GM12878 (cell line): Measurements from ENCODE around the gene NOP14. TPM values are rescaled to one million over a fixed set of nuclear protein-coding genes. Genes with fewer than 3 reads are reported as not detected.
"Not testable (repeated sequence)": the region's sequence is repeated elsewhere in the genome, so short reads cannot be mapped to it uniquely, and the experiment has no call there.

Experiments used
- ATAC-seq: fragments of 200-7000 bp; cut with Tn5 transposase; 3 replicates; pipeline ENCODE4 v1.9.1; 2020; ENCODE audit warnings: mild to moderate bottlenecking, moderate library complexity
- BruUV-seq: library from RNA; stranded (reverse); fragments of 400-500 nt; replicated peaks from 2 replicates; lab custom pipeline; 2021; lab: Mats Ljungman, UMichigan
- CTCF ChIA-PET: fragments of 300-600 bp; sonication (Branson Sonifier 250); formaldehyde crosslinking; extraction: SDS; loops from one replicate; lab custom pipeline; 2021; ENCODE audit warnings: inconsistent platforms; lab: Yijun Ruan, JAX
- POLR2A ChIA-PET: fragments of 350-600 bp; formaldehyde crosslinking; extraction: SDS; loops from one replicate; lab custom pipeline; 2021; ENCODE audit warnings: inconsistent platforms; lab: Charles Lee
- RAD21 ChIA-PET: fragments of 300-600 bp; sonication (Branson Sonifier 250); formaldehyde crosslinking; loops from one replicate; lab custom pipeline; 2023; ENCODE audit warnings: antibody characterized with exemption; ENCODE audit not compliant: unreplicated experiment; lab: Charles Lee
- SMC1A ChIA-PET: fragments of 300-600 bp; sonication (Branson Sonifier 250); formaldehyde crosslinking; loops from one replicate; lab custom pipeline; 2023; ENCODE audit not compliant: unreplicated experiment, uncharacterized antibody; lab: Charles Lee
- DNase-seq: peaks from one replicate; pipeline ENCODE4 v3.0.0-alpha.2; 2011; ENCODE audit warnings: low read depth, low spot score
- FAIRE-seq: peaks from 3 replicates; lab custom pipeline; 2011; peaks lifted over from hg19 to GRCh38; lab: Jason Lieb, UNC
- H2AFZ ChIP-seq: 2 replicates; pipeline ENCODE4 v1.6.0; 2011; ENCODE audit warnings: low read depth, low read length, control low read depth; ENCODE audit not compliant: control insufficient read depth
- H3K27ac ChIP-seq: 2 replicates; pipeline ENCODE4 v1.5.1; 2011; ENCODE audit warnings: control low read depth; ENCODE audit not compliant: control insufficient read depth, insufficient read depth
- H3K27me3 ChIP-seq, 2 experiments: replicated peaks in 1 of 2; 2 replicates each; pipeline versions ENCODE4 v1.6.0 to v1.6.1; 2011; ENCODE audit warnings: low read length in 1 of 2; ENCODE audit not compliant: control insufficient read depth in 2 of 2, insufficient read depth in 2 of 2
- H3K36me3 ChIP-seq, 2 experiments: 2 replicates each; pipeline ENCODE4 v1.5.1; 2011; ENCODE audit warnings: low read length in 1 of 2; ENCODE audit not compliant: control insufficient read depth in 2 of 2, insufficient read depth in 2 of 2
- H3K4me1 ChIP-seq: 2 replicates; pipeline ENCODE4 v1.6.1; 2011; ENCODE audit warnings: mild to moderate bottlenecking, low read length, moderate library complexity, mixed read lengths; ENCODE audit not compliant: control insufficient read depth, insufficient read depth
- H3K4me2 ChIP-seq: 2 replicates; pipeline ENCODE4 v1.6.0; 2011; ENCODE audit warnings: control low read depth; ENCODE audit not compliant: control insufficient read depth, insufficient read depth
- H3K4me3 ChIP-seq: fragments of 200-600 bp; sonication (generic); 2 replicates; pipeline ENCODE4 v1.5.1; 2016
- H3K79me2 ChIP-seq: 2 replicates; pipeline ENCODE4 v1.6.0; 2011; ENCODE audit warnings: low read length; ENCODE audit not compliant: control insufficient read depth, insufficient read depth
- H3K9ac ChIP-seq: 2 replicates; pipeline ENCODE4 v1.8.0; 2011; ENCODE audit warnings: low read length, control low read depth, mixed read lengths; ENCODE audit not compliant: control insufficient read depth, insufficient read depth
- H3K9me3 ChIP-seq: replicated peaks from 3 replicates; pipeline ENCODE4 v1.5.1; 2011; ENCODE audit warnings: mild to moderate bottlenecking, low read length; ENCODE audit not compliant: control insufficient read depth, insufficient read depth
- H4K20me1 ChIP-seq: 2 replicates; pipeline ENCODE4 v1.6.0; 2011; ENCODE audit not compliant: control insufficient read depth, insufficient read depth
- POLR2A ChIP-seq: IDR thresholded peaks from 2 replicates; pipeline ENCODE4 v1.6.1; 2011; ENCODE audit warnings: low read depth, mild to moderate bottlenecking, low read length
- SUPT20H ChIP-seq: IDR thresholded peaks from 2 replicates; pipeline ENCODE4 v1.6.1; 2011; ENCODE audit warnings: low read depth, mild to moderate bottlenecking, low read length, moderate library complexity, borderline replicate concordance; ENCODE audit not compliant: control insufficient read depth
- WGBS: methylation state at CpG from one replicate; pipeline ENCODE4 v1.1.6; 2016; ENCODE audit warnings: low lambda C conversion rate; ENCODE audit not compliant: insufficient replicate concordance, insufficient coverage; ENCODE audit errors: missing lambda C conversion rate; 5-methylcytosine and 5-hydroxymethylcytosine counted together
- in situ Hi-C: fragments of 300-500 bp; cut with MboI; formaldehyde crosslinking; loops from 9 replicates; pipeline ENCODE4 v1.14.3; 2018; ENCODE audit warnings: mixed read lengths
- intact Hi-C: fragments of 100-400 bp; cut with micrococcal nuclease; formaldehyde crosslinking; loops from one replicate; pipeline ENCODE4 v1.14.2; 2022; ENCODE audit not compliant: unreplicated experiment
- polyA plus RNA-seq, 11 experiments: library from polyadenylated mRNA; depleted of rRNA in 4 of 11; unstranded in 6 of 11; stranded (reverse) in 5 of 11; fragments of >200 nt; fragmentation: Nextera tagmentation in 4 of 11; fragmentation: Illumina TruSeq in 1 of 11; extraction: Ambion mirVana in 4 of 11; extraction: Trizol in 1 of 11; gene quantifications; 1 replicate in 1 of 11; 2 replicates in 10 of 11; pipeline versions ENCODE4 v1.2.1 to v1.2.3, GENCODE V29; 2011 to 2016; ENCODE audit warnings: inconsistent platforms in 2 of 11, missing spikeins in 2 of 11, low read depth in 1 of 11
- total RNA-seq, 4 experiments: library from RNA; depleted of rRNA in 3 of 4; stranded (reverse); fragments of >200 nt in 3 of 4; fragmentation: Illumina TruSeq in 1 of 4; extraction: Trizol in 1 of 4; gene quantifications; 2 replicates each; pipeline versions ENCODE4 v1.2.1 to v1.2.3, GENCODE V29; 2013 to 2021

The NOP14 gene
- total and polyA plus RNA-seq, 10 of the 15 experiments (the other 5 are each of a cell fraction or from before 2014, with no cell fraction given), result 13.8 to 80.6 (median 49.7) TPM

- in situ Hi-C loops (no loop called here), intact Hi-C loops (loop anchor here (5.0 kb wide), 3 partner anchors 119 to 264 kb away; partner anchors contain the start of gene ADD1)
- 27% methylated on average over 8 of the region's 8 CpGs for WGBS
- Histone ChIP-seq H3K9me3 (no peaks in the 10 kb centered on the region; the same call in 1 of the 3 replicates), H3K27ac (peak overlapping the region; percentile 62), H2AFZ (no peak overlapping the region), H4K20me1 (peaks cover 11% of the 10 kb centered on the region), H3K79me2 (peaks cover 54% of the 10 kb centered on the region), H3K36me3 (peaks cover 6 to 20% of the 10 kb centered on the region in 2 experiments)
- ChIA-PET POLR2A (interaction anchor here (1.0 to 3.1 kb wide), 5 partner anchors 8 to 216 kb away, joined by 4 to 22 read pairs (median 6); no protein-coding TSS in a partner anchor), RAD21 (interaction anchor here (1.0 to 4.5 kb wide), 4 partner anchors 13 to 425 kb away, joined by 3 to 35 read pairs (median 3); partner anchors contain the start of gene FAM193A), SMC1A (interaction anchor here (1.1 to 3.6 kb wide), 4 partner anchors 8 to 107 kb away, joined by 3 to 19 read pairs (median 8); no protein-coding TSS in a partner anchor)
- TSS peak; percentile 70 for BruUV-seq
- DNase-seq (no peak), ATAC-seq (no peak), FAIRE-seq (no peak)
- TF ChIP-seq POLR2A (peak; percentile 27; the same call in 1 of the 2 replicates), SUPT20H (no peak)
- TF ChIP-seq, all 136 proteins: peak for 1
- peak overlapping the region; percentile 78 for H3K4me3 ChIP-seq
- CTCF ChIA-PET, result interaction anchor here (1.0 to 3.4 kb wide), 6 partner anchors 9 to 741 kb away, joined by 3 to 28 read pairs (median 3); no protein-coding TSS in a partner anchor
- peak overlapping the region; percentile 96 for H3K9ac ChIP-seq
- H3K27me3 ChIP-seq, result no peaks in the 10 kb centered on the region
- peaks cover 23% of the 10 kb centered on the region for H3K4me1 ChIP-seq
- H3K4me2 ChIP-seq, result peak overlapping the region; percentile 70
These were observed 1.8 kb downstream of the NOP14 start for GRCh38 chr4:2961421-2961810.

- peaks cover 61% of the 10 kb centered on the region for H3K79me2 ChIP-seq
- H3K4me1 ChIP-seq, result peaks cover 32% of the 10 kb centered on the region
- H3K4me2 ChIP-seq, result peak overlapping the region; percentile 32
- DNase-seq, BruUV-seq, FAIRE-seq, H3K27me3 ChIP-seq, RAD21 ChIA-PET, H3K9ac ChIP-seq, H2AFZ ChIP-seq, H3K9me3 ChIP-seq, ATAC-seq, in situ Hi-C loops, H3K27ac ChIP-seq, CTCF ChIA-PET: not testable (repeated sequence)
- peaks cover 11% of the 10 kb centered on the region for H4K20me1 ChIP-seq
- WGBS, result 83% methylated on average over 4 of the region's 4 CpGs
- intact Hi-C loops, result loop anchor here (5.0 kb wide), 3 partner anchors 118 to 263 kb away; partner anchors contain the start of gene ADD1
- ChIA-PET POLR2A (interaction anchor here (0.6 to 0.7 kb wide), 2 partner anchors 16 to 211 kb away, joined by 4 read pairs; no protein-coding TSS in a partner anchor), SMC1A (interaction anchor here (1.1 kb wide), 1 partner anchor 197 kb away, joined by 3 read pairs; no protein-coding TSS in a partner anchor)
- peaks cover 9 to 29% of the 10 kb centered on the region in 2 experiments for H3K36me3 ChIP-seq
- peak overlapping the region; percentile 30; the same call in 1 of the 2 replicates for H3K4me3 ChIP-seq
These were observed 2.8 kb downstream of the NOP14 start for GRCh38 chr4:2960450-2960849.
